Fibroblast of the aortic adventitia (primary cell): ENCODE results near the gene PHLDA2. TPM values are rescaled to one million over a fixed set of nuclear protein-coding genes. Genes with fewer than 3 reads are reported as not detected.

Source experiments
- DNase-seq: peaks from one replicate; pipeline ENCODE4 v3.0.0-alpha.2; 2010; ENCODE audit warnings: low read depth
- H3K4me3 ChIP-seq: 2 replicates; pipeline ENCODE4 v1.5.1; 2011; ENCODE audit warnings: low read depth, mild to moderate bottlenecking, control low read depth, low read length, moderate library complexity
- total RNA-seq: library from RNA; depleted of rRNA; stranded (reverse); fragments of >200 nt; gene quantifications from 2 replicates; pipeline ENCODE4 v1.2.3, GENCODE V29; 2012; ENCODE audit warnings: low replicate concordance
- TF ChIP-seq, protein P1 (sequence below): IDR thresholded peaks from 2 replicates; pipeline ENCODE4 v1.5.1; 2011; ENCODE audit warnings: mild to moderate bottlenecking, low read length, control low read depth, inconsistent platforms; ENCODE audit not compliant: insufficient read depth

Gene PHLDA2
- total RNA-seq, 1 donor, result 3.8 TPM

DNA sequence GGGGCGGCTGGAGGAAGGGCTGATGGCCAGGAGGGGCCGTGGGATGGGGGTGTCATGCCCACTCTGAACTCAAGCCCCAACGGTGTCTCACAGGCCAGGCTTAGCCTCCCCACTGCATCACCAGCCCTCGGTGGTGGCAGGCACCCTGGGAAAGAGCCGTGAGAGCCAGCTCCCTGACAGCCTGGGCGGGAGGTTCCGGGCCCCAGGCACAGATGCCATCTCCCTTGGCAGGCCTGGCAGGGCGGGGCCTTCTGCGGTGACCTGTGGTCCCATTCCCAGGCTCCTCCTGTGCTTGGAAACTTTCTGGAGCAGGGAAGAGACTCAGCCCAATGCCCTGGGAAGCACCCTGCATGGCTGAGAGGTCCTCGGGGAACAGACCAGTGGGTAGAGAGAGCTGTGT is 4.8 kb downstream of the PHLDA2 start:
- TF ChIP-seq, protein P1, sequence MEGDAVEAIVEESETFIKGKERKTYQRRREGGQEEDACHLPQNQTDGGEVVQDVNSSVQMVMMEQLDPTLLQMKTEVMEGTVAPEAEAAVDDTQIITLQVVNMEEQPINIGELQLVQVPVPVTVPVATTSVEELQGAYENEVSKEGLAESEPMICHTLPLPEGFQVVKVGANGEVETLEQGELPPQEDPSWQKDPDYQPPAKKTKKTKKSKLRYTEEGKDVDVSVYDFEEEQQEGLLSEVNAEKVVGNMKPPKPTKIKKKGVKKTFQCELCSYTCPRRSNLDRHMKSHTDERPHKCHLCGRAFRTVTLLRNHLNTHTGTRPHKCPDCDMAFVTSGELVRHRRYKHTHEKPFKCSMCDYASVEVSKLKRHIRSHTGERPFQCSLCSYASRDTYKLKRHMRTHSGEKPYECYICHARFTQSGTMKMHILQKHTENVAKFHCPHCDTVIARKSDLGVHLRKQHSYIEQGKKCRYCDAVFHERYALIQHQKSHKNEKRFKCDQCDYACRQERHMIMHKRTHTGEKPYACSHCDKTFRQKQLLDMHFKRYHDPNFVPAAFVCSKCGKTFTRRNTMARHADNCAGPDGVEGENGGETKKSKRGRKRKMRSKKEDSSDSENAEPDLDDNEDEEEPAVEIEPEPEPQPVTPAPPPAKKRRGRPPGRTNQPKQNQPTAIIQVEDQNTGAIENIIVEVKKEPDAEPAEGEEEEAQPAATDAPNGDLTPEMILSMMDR, result no peak
- DNase-seq, result no peak
- no peak overlapping the region for H3K4me3 ChIP-seq

DNA sequence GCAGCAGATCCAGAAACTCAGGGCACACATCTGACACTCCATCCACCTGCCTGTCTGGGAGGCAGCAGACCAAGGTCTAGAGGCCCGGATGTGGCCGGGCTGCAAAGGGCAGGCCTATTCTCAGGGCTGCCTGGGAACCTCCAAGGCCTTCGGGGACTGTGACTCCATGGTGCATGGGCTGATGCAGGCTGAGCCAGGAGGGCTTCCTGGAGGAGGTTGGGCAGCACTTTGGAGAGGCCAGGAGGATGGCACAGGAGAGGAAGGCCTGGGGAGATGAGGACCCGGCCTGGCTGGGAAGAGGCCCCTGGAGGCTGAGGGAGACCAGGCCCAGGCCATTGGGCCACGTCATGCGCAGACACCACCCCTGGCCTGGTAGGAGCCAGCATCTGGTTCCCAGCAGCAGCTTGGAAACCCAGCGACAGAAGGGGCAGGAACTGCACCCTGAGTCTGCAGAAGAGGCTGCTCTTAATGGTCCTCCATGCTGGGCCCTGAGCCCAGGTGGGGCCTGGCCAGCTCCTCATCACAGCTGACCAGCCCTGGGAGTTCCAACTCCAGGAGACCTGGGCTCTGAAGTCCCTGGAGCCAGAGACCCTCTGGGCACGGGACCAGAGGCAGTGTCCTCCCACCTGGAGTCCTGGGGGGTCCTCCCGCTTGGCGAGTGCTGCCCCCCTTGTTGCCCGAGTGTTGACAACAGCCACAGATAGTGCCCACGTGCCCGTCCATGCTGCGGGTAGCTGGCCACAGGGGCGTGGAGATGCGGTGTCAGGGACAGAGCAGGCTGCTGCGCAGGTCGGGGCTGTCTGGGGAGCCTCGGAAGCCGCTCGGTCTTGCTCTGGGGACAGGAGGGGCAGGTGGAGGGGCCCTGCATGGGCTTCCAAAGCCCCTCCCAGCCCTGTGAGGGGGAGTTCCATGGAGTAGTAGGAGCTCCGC is 5.5 kb downstream of the PHLDA2 start:
- TF ChIP-seq, protein P1, result no peak
- H3K4me3 ChIP-seq, result no peak overlapping the region
- DNase-seq, result no peak

DNA sequence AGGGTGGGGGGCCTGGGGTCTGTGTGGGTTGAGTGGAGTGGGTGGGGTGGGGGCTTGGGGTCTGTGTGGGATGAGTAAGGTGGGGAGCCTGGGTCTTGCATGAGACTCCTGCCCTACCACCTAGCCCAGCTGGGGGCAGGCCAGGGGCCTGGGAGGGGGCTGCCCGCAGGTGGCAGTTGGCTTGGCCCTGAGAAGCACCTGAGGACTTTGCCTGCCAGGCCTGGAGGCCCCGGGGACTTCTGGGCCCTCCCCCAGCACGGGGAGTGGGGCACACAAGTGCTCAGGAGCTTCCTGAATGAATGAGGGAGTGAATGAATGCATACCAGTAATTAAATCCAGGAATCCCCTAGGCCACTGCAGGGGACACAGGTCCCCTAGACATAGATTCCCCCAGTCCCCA is 6.6 kb downstream of the PHLDA2 start:
- TF ChIP-seq, protein P1, result no peak
- DNase-seq, result no peak
- H3K4me3 ChIP-seq, result no peak overlapping the region

DNA sequence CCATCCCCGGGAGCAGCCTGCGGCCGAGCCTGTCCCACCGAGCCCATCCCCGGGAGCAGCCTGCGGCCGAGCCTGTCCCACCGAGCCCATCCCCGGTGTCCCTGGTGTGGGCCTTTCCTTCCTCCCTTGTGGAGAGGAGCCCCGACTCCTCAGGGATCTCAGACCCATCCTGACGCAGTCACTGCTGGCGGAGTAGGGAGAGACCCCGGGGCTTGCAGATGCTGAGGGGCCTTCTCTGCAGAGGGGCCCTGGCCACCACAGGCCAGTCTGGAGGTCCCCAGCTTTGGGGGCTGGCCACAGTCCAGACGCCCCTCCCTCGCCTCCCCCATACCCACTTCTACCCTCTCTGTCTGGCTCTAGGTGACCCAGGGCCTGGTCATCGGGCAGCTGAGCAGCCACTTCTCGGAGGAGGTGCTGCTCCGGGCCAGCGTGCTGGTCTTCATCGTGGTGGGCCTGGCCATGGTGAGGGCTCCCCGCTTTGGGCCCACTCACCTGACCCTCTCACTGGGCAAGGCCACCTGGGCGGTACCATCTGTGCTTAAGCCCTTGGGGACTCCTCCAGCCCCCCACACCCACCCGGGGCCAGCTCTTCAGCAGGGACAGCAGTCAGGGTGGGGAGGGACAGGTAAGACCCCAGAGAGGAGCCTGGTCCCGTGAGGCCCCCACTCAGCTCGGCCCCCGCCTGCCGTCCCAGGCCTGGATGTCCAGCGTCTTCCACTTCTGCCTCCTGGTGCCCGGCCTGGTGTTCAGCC is 7.3 kb downstream of the PHLDA2 start:
- H3K4me3 ChIP-seq, result no peak overlapping the region
- TF ChIP-seq, protein P1, result no peak
- DNase-seq, result no peak

DNA sequence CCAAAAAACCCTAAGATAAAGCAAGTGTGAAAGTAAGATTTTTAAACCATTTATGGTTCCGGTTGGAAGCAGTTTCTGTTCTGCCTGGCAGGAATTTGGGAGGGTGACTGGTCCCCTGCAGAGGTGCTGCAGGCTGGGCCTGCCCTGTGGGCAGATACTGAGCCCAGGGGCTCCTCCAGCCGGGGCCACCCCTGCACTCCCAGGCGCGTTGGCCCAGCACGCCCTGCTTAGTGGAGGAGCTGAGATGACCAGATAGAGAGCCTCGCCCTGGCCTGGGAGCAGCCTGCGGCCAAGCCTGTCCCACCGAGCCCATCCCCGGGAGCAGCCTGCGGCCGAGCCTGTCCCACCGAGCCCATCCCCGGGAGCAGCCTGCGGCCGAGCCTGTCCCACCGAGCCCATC is 8.0 kb downstream of the PHLDA2 start:
- TF ChIP-seq, protein P1, result no peak
- no peak for DNase-seq
- H3K4me3 ChIP-seq, result no peak overlapping the region

GRCh38 chr11:2920343-2920742 is 8.9 kb downstream of the PHLDA2 start:
- H3K4me3 ChIP-seq, result no peak overlapping the region
- no peak for DNase-seq
- TF ChIP-seq, protein P1, result no peak
